Thoracic aorta (tissue), 2 donors: ENCODE measurements around the gene LMBRD2. TPM values are rescaled to one million over a fixed set of nuclear protein-coding genes. Genes with fewer than 3 reads are reported as not detected.

Experiments used
- ATAC-seq: fragments of 150-250 bp; one replicate; pipeline ENCODE4 v1.8.0; 2017; ENCODE audit warnings: low read depth; ENCODE audit not compliant: insufficient number of reproducible peaks, low FRiP score
- DNase-seq: peaks from one replicate; pipeline ENCODE4 v3.0.0-alpha.2; 2020; ENCODE audit warnings: low spot score
- H3K27ac ChIP-seq, 2 donors: fragments of 200-600 bp; sonication (generic); 1 replicate in 1 of 2; 2 replicates in 1 of 2; pipeline ENCODE4 v1.5.1; 2016; ENCODE audit warnings: mild to moderate bottlenecking in 2 of 2, moderate library complexity in 2 of 2
- H3K27me3 ChIP-seq: fragments of 200-600 bp; sonication (generic); replicated peaks from 2 replicates; pipeline ENCODE4 v1.6.0; 2016; ENCODE audit warnings: mild to moderate bottlenecking; ENCODE audit not compliant: insufficient read depth
- H3K36me3 ChIP-seq: fragments of 200-600 bp; sonication (generic); one replicate; pipeline ENCODE4 v1.5.1; 2016
- H3K4me1 ChIP-seq, 2 donors: fragments of 200-600 bp; sonication (generic); 1 replicate in 1 of 2; 2 replicates in 1 of 2; pipeline versions ENCODE4 v1.5.1 to v1.6.0; 2016; ENCODE audit warnings: low read depth in 2 of 2, mild to moderate bottlenecking in 1 of 2; ENCODE audit not compliant: control insufficient read depth in 1 of 2
- H3K4me3 ChIP-seq: fragments of 200-600 bp; sonication (generic); 2 replicates; pipeline ENCODE4 v1.5.1; 2016; ENCODE audit warnings: mild to moderate bottlenecking
- H3K9me3 ChIP-seq: fragments of 200-600 bp; sonication (generic); 2 replicates; pipeline ENCODE4 v1.5.1; 2016
- CTCF ChIP-seq: fragments of 200-600 bp; sonication (generic); IDR thresholded peaks from one replicate; pipeline ENCODE4 v1.5.1; 2019; ENCODE audit warnings: antibody characterized with exemption
- total RNA-seq, 2 donors: library from RNA; depleted of rRNA; stranded (reverse); fragments of >200 nt; gene quantifications; one replicate each; pipeline versions ENCODE4 v1.1.0 to v1.2.3, GENCODE V29; 2016

LMBRD2 gene
- total RNA-seq, 2 donors from 2014 or later: 9.5 to 11.0 TPM

GRCh38 chr5:36108758-36109460, 42.8 kb downstream of the LMBRD2 start:
- Histone ChIP-seq H3K4me1 (no peaks in the 10 kb centered on the region), H3K9me3 (no peaks in the 10 kb centered on the region), H3K36me3 (peaks cover 20% of the 10 kb centered on the region), H3K27me3 (no peaks in the 10 kb centered on the region), H3K4me3 (no peak overlapping the region), H3K27ac (no peak overlapping the region)
- ATAC-seq (no peak), DNase-seq (no peak)
- no peak for TF ChIP-seq CTCF

- Histone ChIP-seq H3K27me3 (no peaks in the 10 kb centered on the region), H3K4me3 (no peak overlapping the region), H3K4me1 (no peaks in the 10 kb centered on the region), H3K9me3 (no peaks in the 10 kb centered on the region), H3K27ac (no peak overlapping the region), H3K36me3 (peaks cover 20% of the 10 kb centered on the region)
- DNase-seq: no peak
- no peak for TF ChIP-seq CTCF
- no peak for ATAC-seq
Measured at GRCh38 chr5:36105819-36106218, 45.9 kb downstream of the LMBRD2 start.

- H3K27me3 ChIP-seq: no peaks in the 10 kb centered on the region
- H3K4me3 ChIP-seq: no peak overlapping the region
- H3K9me3 ChIP-seq: no peaks in the 10 kb centered on the region
- TF ChIP-seq CTCF: no peak
- no peak for DNase-seq
- H3K4me1 ChIP-seq: no peaks in the 10 kb centered on the region
- no peaks in the 10 kb centered on the region for H3K36me3 ChIP-seq
- H3K27ac ChIP-seq: no peak overlapping the region
- no peak for ATAC-seq
Measured at GRCh38 chr5:36099748-36100147, 51.9 kb downstream of the LMBRD2 start.

- Histone ChIP-seq H3K27ac (no peak overlapping the region), H3K4me3 (no peak overlapping the region)
- ATAC-seq: no peak
Measured at GRCh38 chr5:36096486-36096885, 55.2 kb downstream of the LMBRD2 start.

GRCh38 chr5:36089989-36090388, 61.7 kb downstream of the LMBRD2 start:
- Histone ChIP-seq H3K4me3 (no peak overlapping the region), H3K27me3 (no peaks in the 10 kb centered on the region), H3K27ac (no peak overlapping the region), H3K4me1 (no peaks in the 10 kb centered on the region), H3K9me3 (peaks cover 3% of the 10 kb centered on the region), H3K36me3 (no peaks in the 10 kb centered on the region)
- DNase-seq (no peak), ATAC-seq (no peak)
- TF ChIP-seq CTCF: no peak

More at GRCh38 chr5:36096486-36096885, 55.2 kb downstream of the LMBRD2 start:
- Histone ChIP-seq H3K36me3 (no peaks in the 10 kb centered on the region), H3K9me3 (no peaks in the 10 kb centered on the region), H3K27me3 (no peaks in the 10 kb centered on the region), H3K4me1 (no peaks in the 10 kb centered on the region)
- DNase-seq: no peak
- no peak for TF ChIP-seq CTCF
